HepG2 (cell line): Measurements from ENCODE around the gene MAST1. TPM values are rescaled to one million over a fixed set of nuclear protein-coding genes. Genes with fewer than 3 reads are reported as not detected.
"Not testable (repeated sequence)": the region's sequence is repeated elsewhere in the genome, so short reads cannot be mapped to it uniquely, and the experiment has no call there.

Experiments used
- ATAC-seq: fragments of 200-7000 bp; cut with Tn5 transposase; 3 replicates; pipeline ENCODE4 v1.9.1; 2020; ENCODE audit warnings: mild to moderate bottlenecking, moderate library complexity
- BruUV-seq: library from RNA; stranded (reverse); fragments of 400-500 nt; replicated peaks from 2 replicates; lab custom pipeline; 2021; lab: Mats Ljungman, UMichigan
- CTCF ChIA-PET: fragments of 300-600 bp; formaldehyde crosslinking; extraction: SDS; loops from one replicate; lab custom pipeline; 2021; ENCODE audit warnings: low total read pairs, inconsistent platforms, low intra/inter-chr PET ratio; lab: Yijun Ruan, JAX
- POLR2A ChIA-PET: fragments of 350-600 bp; sonication (Branson Sonifier 250); formaldehyde crosslinking; loops from one replicate; lab custom pipeline; 2020; ENCODE audit warnings: antibody characterized with exemption, inconsistent platforms; lab: Yijun Ruan, JAX
- DNase-seq: peaks from one replicate; pipeline ENCODE4 v3.0.0-alpha.2; 2015; ENCODE audit warnings: low spot score
- FAIRE-seq: peaks from 3 replicates; lab custom pipeline; 2011; peaks lifted over from hg19 to GRCh38; lab: Jason Lieb, UNC
- H2AFZ ChIP-seq: one replicate; pipeline ENCODE4 v1.6.1; 2011; ENCODE audit warnings: low read length, inconsistent platforms
- H3K27ac ChIP-seq: fragments of 300-600 bp; 3 replicates; pipeline ENCODE4 v1.8.0; 2011; ENCODE audit warnings: mixed run types, mild to moderate bottlenecking, mixed read lengths, low read length, inconsistent platforms; ENCODE audit not compliant: insufficient read depth; ENCODE audit errors: extremely low read length
- H3K27me3 ChIP-seq, 2 experiments: fragments of 200-600 bp in 1 of 2; 2 replicates in 1 of 2; 3 replicates in 1 of 2; pipeline versions ENCODE4 v1.6.0 to v1.8.0; 2011; ENCODE audit warnings: low read length in 2 of 2, mild to moderate bottlenecking in 2 of 2, moderate library complexity in 2 of 2, inconsistent platforms in 1 of 2; ENCODE audit not compliant: insufficient read depth in 2 of 2, control insufficient read depth in 1 of 2
- H3K36me3 ChIP-seq, 2 experiments: fragments of 200-600 bp in 1 of 2; replicated peaks in 1 of 2; 2 replicates in 1 of 2; 3 replicates in 1 of 2; pipeline versions ENCODE4 v1.5.1 to v1.8.0; 2011; ENCODE audit warnings: low read length in 2 of 2, inconsistent platforms in 1 of 2; ENCODE audit not compliant: insufficient read depth in 2 of 2, control insufficient read depth in 1 of 2
- H3K4me1 ChIP-seq: 2 replicates; pipeline ENCODE4 v1.5.1; 2012; ENCODE audit warnings: low read length, inconsistent platforms; ENCODE audit not compliant: insufficient read depth
- H3K4me2 ChIP-seq: 2 replicates; pipeline ENCODE4 v1.6.0; 2011; ENCODE audit warnings: low read depth, low read length, inconsistent platforms
- H3K4me3 ChIP-seq, 3 experiments: fragments of 200-600 bp in 1 of 3; sonication (generic), shearing (Covaris generic) in 1 of 3; replicated peaks in 1 of 3; 2 replicates each; pipeline ENCODE4 v1.5.1; 2011 to 2016; ENCODE audit warnings: low read length in 3 of 3, inconsistent platforms in 2 of 3, low read depth in 2 of 3, mild to moderate bottlenecking in 2 of 3, control low read depth in 1 of 3, mixed read lengths in 1 of 3; ENCODE audit not compliant: insufficient read depth in 1 of 3
- H3K79me2 ChIP-seq: one replicate; pipeline ENCODE4 v1.6.1; 2011; ENCODE audit warnings: low read length, inconsistent platforms; ENCODE audit not compliant: insufficient read depth
- H3K9ac ChIP-seq: 2 replicates; pipeline ENCODE4 v1.6.0; 2011; ENCODE audit warnings: mild to moderate bottlenecking, low read depth, low read length, inconsistent platforms; ENCODE audit not compliant: insufficient read depth
- H3K9me3 ChIP-seq: 2 replicates; pipeline ENCODE4 v1.5.1; 2012; ENCODE audit warnings: mild to moderate bottlenecking, low read length
- H4K20me1 ChIP-seq: 2 replicates; pipeline ENCODE4 v1.6.0; 2011; ENCODE audit warnings: inconsistent platforms, mild to moderate bottlenecking, low read length, moderate library complexity; ENCODE audit not compliant: insufficient read depth
- KLF11 ChIP-seq: IDR thresholded peaks from 2 replicates; pipeline ENCODE4 v1.6.1; 2016; ENCODE audit warnings: missing compliant biosample characterization
- MED8 ChIP-seq: sonication (generic); formaldehyde crosslinking; IDR thresholded peaks from 2 replicates; pipeline ENCODE4 v1.8.1; 2023; ENCODE audit warnings: mild to moderate bottlenecking, missing genetic modification reagents; ENCODE audit not compliant: insufficient replicate concordance
- PCBP1 ChIP-seq: fragments of 200-400 bp; formaldehyde crosslinking; IDR thresholded peaks from 2 replicates; pipeline ENCODE4 v1.6.1; 2017; ENCODE audit warnings: mild to moderate bottlenecking, low read depth, low read length, borderline replicate concordance
- ZNF30 ChIP-seq: sonication (generic); formaldehyde crosslinking; IDR thresholded peaks from 2 replicates; pipeline ENCODE4 v1.5.0; 2020; ENCODE audit warnings: mild to moderate bottlenecking, missing genetic modification reagents
- WGBS: methylation state at CpG from one replicate; pipeline ENCODE4 v1.1.6; 2017; ENCODE audit warnings: low lambda C conversion rate; 5-methylcytosine and 5-hydroxymethylcytosine counted together
- in situ Hi-C: cut with HindIII; loops from 2 replicates; pipeline ENCODE4 v1.10.0; 2017; ENCODE audit warnings: low pct_unique_long_range_greater_than_20kb; ENCODE audit not compliant: extremely low pct_ligation_motif_present
- intact Hi-C: fragments of 100-400 bp; cut with micrococcal nuclease; formaldehyde crosslinking; loops from one replicate; pipeline ENCODE4 v1.10.0; 2022; ENCODE audit not compliant: unreplicated experiment
- polyA plus RNA-seq, 8 experiments: library from polyadenylated mRNA; depleted of rRNA in 3 of 8; stranded (reverse) in 7 of 8; unstranded in 1 of 8; fragments of >200 nt; fragmentation: Illumina TruSeq in 4 of 8; extraction: Trizol in 4 of 8; gene quantifications; 2 replicates each; pipeline versions ENCODE4 v1.2.1 to v1.2.3, GENCODE V29; 2011 to 2016; ENCODE audit warnings: low read depth in 4 of 8, missing spikeins in 1 of 8, mixed read lengths in 1 of 8; ENCODE audit not compliant: insufficient read depth in 1 of 8
- total RNA-seq, 5 experiments: library from RNA; depleted of rRNA; stranded (reverse); fragments of >200 nt; fragmentation: Illumina TruSeq; extraction: Trizol; gene quantifications; 2 replicates each; pipeline ENCODE4 v1.2.3, GENCODE V29; 2016; ENCODE audit warnings: low read depth in 1 of 5
- TF ChIP-seq, protein P1 (sequence below): sonication (generic); formaldehyde crosslinking; IDR thresholded peaks from 2 replicates; pipeline ENCODE4 v1.8.0; 2022; ENCODE audit warnings: mild to moderate bottlenecking, missing genetic modification reagents; ENCODE audit not compliant: insufficient replicate concordance
- TF ChIP-seq, protein P2 (sequence below): sonication (generic); formaldehyde crosslinking; IDR thresholded peaks from 2 replicates; pipeline ENCODE4 v1.5.1; 2020; ENCODE audit warnings: missing genetic modification reagents, mild to moderate bottlenecking, borderline replicate concordance

MAST1 gene
- total and polyA plus RNA-seq, 2 of the 13 experiments (the other 11 are each of a cell fraction or from before 2014, with no cell fraction given) = 0.73 to 4.7 TPM

DNA sequence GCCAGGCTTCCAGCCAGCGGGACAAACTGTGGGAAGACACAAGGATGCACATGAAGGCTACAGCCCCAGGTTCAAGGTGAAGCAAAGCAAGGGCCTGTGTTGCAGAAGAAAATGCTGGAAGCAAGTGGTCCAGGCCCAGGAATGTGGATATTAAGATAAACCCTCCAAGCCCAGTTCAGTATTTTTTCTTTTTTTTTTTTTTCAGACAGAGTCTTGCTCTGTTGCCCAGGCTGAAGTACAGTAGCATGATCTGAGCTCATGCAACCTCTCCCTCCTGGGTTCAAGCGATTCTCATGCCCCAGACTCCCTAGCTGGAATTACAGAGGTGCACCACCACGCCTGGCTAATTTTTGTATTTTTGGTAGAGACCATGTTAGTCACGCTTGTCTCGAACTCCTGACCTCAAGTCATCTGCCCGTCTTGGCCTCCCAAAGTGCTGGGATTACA, 41.2 kb upstream of the MAST1 start:
- Histone ChIP-seq H3K9ac (no peak overlapping the region), H3K4me3 (no peak overlapping the region), H3K4me2 (no peak overlapping the region), H3K27ac (no peak overlapping the region), H2AFZ (no peak overlapping the region), H4K20me1 (peaks cover 5% of the 10 kb centered on the region; the same call in 1 of the 2 replicates), H3K9me3 (no peaks in the 10 kb centered on the region), H3K27me3 (no peaks in the 10 kb centered on the region; a peak in 1 of 5 replicates), H3K79me2 (peaks cover 21% of the 10 kb centered on the region), H3K36me3 (peaks cover 2 to 12% of the 10 kb centered on the region in 2 experiments; a peak in 4 of 5 replicates), H3K4me1 (peaks cover 39% of the 10 kb centered on the region)
- TF ChIP-seq, protein P1, sequence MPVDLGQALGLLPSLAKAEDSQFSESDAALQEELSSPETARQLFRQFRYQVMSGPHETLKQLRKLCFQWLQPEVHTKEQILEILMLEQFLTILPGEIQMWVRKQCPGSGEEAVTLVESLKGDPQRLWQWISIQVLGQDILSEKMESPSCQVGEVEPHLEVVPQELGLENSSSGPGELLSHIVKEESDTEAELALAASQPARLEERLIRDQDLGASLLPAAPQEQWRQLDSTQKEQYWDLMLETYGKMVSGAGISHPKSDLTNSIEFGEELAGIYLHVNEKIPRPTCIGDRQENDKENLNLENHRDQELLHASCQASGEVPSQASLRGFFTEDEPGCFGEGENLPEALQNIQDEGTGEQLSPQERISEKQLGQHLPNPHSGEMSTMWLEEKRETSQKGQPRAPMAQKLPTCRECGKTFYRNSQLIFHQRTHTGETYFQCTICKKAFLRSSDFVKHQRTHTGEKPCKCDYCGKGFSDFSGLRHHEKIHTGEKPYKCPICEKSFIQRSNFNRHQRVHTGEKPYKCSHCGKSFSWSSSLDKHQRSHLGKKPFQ = no peak
- TF ChIP-seq ZNF30 (CRISPR knock-in tag) (0 out of 2 replicates have a peak, but pooled peaks have one; percentile 9), MED8 (CRISPR knock-in tag) (no peak), PCBP1 (no peak), KLF11 (CRISPR knock-in tag) (no peak)
- TF ChIP-seq, protein P2, sequence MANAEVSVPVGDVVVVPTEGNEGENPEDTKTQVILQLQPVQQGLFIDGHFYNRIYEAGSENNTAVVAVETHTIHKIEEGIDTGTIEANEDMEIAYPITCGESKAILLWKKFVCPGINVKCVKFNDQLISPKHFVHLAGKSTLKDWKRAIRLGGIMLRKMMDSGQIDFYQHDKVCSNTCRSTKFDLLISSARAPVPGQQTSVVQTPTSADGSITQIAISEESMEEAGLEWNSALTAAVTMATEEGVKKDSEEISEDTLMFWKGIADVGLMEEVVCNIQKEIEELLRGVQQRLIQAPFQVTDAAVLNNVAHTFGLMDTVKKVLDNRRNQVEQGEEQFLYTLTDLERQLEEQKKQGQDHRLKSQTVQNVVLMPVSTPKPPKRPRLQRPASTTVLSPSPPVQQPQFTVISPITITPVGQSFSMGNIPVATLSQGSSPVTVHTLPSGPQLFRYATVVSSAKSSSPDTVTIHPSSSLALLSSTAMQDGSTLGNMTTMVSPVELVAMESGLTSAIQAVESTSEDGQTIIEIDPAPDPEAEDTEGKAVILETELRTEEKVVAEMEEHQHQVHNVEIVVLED = no peak
- intact Hi-C loops = no loop called here
- ATAC-seq (no peak), FAIRE-seq (no peak), DNase-seq (no peak)
- CTCF ChIA-PET = interaction anchor here (1.2 to 3.7 kb wide), 6 partner anchors 19 to 37 kb away, joined by 5 to 54 read pairs (median 10); partner anchors contain the start of gene HOOK2
- POLR2A ChIA-PET = interaction anchor here (0.7 to 1.8 kb wide), 3 partner anchors 9 to 53 kb away, joined by 3 to 9 read pairs (median 3); partner anchors contain the start of gene RNASEH2A
- 96% methylated on average over 6 of the region's 6 CpGs for WGBS
- in situ Hi-C loops = no loop called here
- BruUV-seq = no TSS peak

DNA sequence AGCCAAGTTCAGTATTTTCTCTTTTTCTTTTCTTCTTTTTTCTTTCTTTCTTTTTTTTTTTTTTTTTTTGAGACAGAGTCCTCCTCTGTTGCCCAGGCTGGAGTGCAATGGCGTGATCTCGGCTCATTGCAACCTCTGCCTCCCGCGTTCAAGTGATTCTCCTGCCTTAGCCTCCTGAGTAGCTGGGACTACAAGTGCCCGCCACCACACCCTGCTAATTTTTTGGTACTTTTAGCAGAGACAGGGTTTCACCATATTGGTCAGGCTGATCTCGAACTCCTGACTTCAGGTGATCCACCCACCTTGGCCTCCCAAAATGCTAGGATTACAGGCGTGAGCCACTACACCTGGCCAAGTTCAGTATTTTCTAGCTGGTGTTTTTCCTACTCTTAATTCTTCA, 40.7 kb upstream of the MAST1 start:
- ATAC-seq, H4K20me1 ChIP-seq, H3K9me3 ChIP-seq, in situ Hi-C loops, BruUV-seq, FAIRE-seq, H3K27me3 ChIP-seq, intact Hi-C loops, H3K4me3 ChIP-seq, H3K4me2 ChIP-seq, DNase-seq, H2AFZ ChIP-seq, H3K27ac ChIP-seq, H3K9ac ChIP-seq: not testable (repeated sequence)
- H3K4me1 ChIP-seq = peaks cover 44% of the 10 kb centered on the region
- ChIA-PET CTCF (interaction anchor here (2.5 to 3.7 kb wide), 2 partner anchors 19 to 32 kb away, joined by 34 to 54 read pairs; no protein-coding TSS in a partner anchor), POLR2A (interaction anchor here (0.7 to 1.8 kb wide), 4 partner anchors 9 to 53 kb away, joined by 3 to 9 read pairs (median 4); partner anchors contain the start of gene RNASEH2A)
- peaks cover 17% of the 10 kb centered on the region for H3K79me2 ChIP-seq
- WGBS = 98% methylated on average over 7 of the region's 7 CpGs
- peaks cover 2 to 12% of the 10 kb centered on the region in 2 experiments; a peak in 4 of 5 replicates for H3K36me3 ChIP-seq
